IMR-90 (cell line): Measurements from ENCODE around the gene HENMT1. TPM values are rescaled to one million over a fixed set of nuclear protein-coding genes. Genes with fewer than 3 reads are reported as not detected.

Source experiments
- ATAC-seq: fragments of 200-7000 bp; cut with Tn5 transposase; 2 replicates; pipeline ENCODE4 v1.9.1; 2020; ENCODE audit warnings: low read depth, mild to moderate bottlenecking, moderate library complexity
- BruUV-seq: library from RNA; stranded (reverse); fragments of 400-500 nt; replicated peaks from 2 replicates; lab custom pipeline; 2021; lab: Mats Ljungman, UMichigan
- CTCF ChIA-PET: fragments of 300-600 bp; formaldehyde crosslinking; extraction: SDS; loops from one replicate; lab custom pipeline; 2021; ENCODE audit warnings: antibody characterized with exemption; lab: Yijun Ruan, JAX
- POLR2A ChIA-PET: fragments of 300-600 bp; sonication (Branson Sonifier 250); formaldehyde crosslinking; loops from one replicate; lab custom pipeline; 2022; ENCODE audit warnings: antibody characterized with exemption; ENCODE audit not compliant: unreplicated experiment; lab: Charles Lee
- DNase-seq: peaks from one replicate; pipeline ENCODE4 v3.0.0; 2013
- H2AFZ ChIP-seq: replicated peaks from 2 replicates; pipeline ENCODE3; 2013; ENCODE audit warnings: low read length, mild to moderate bottlenecking; ENCODE audit not compliant: poor library complexity
- H2AK5ac ChIP-seq: 2 replicates; pipeline ENCODE4 v1.6.1; 2013; ENCODE audit warnings: low read depth, low read length, inconsistent platforms
- H2AK9ac ChIP-seq: replicated peaks from 2 replicates; pipeline ENCODE3; 2013; ENCODE audit warnings: mild to moderate bottlenecking, low read depth, low read length, moderate library complexity; ENCODE audit not compliant: poor library complexity
- H2BK120ac ChIP-seq: 2 replicates; pipeline ENCODE4 v1.6.1; 2013; ENCODE audit warnings: low read depth, low read length, inconsistent platforms
- H2BK15ac ChIP-seq: 3 replicates; pipeline ENCODE4 v1.6.1; 2013; ENCODE audit warnings: low read depth, low read length, inconsistent platforms
- H2BK20ac ChIP-seq: 2 replicates; pipeline ENCODE4 v1.6.1; 2013; ENCODE audit warnings: low read depth, mild to moderate bottlenecking, inconsistent platforms, low read length, moderate library complexity
- H2BK5ac ChIP-seq: 2 replicates; pipeline ENCODE4 v1.6.1; 2013; ENCODE audit warnings: mild to moderate bottlenecking, low read depth, low read length, inconsistent platforms; ENCODE audit not compliant: poor library complexity, severe bottlenecking
- H3K14ac ChIP-seq: replicated peaks from 2 replicates; pipeline ENCODE4 v1.6.1; 2013; ENCODE audit warnings: low read depth, low read length, inconsistent platforms
- H3K18ac ChIP-seq: 2 replicates; pipeline ENCODE4 v1.6.1; 2013; ENCODE audit warnings: low read depth, low read length, control low read depth
- H3K23ac ChIP-seq: 2 replicates; pipeline ENCODE4 v1.6.1; 2013; ENCODE audit warnings: low read depth, low read length, inconsistent platforms
- H3K27ac ChIP-seq: 2 replicates; pipeline ENCODE4 v1.5.1; 2013; ENCODE audit warnings: mild to moderate bottlenecking, control low read depth, low read length; ENCODE audit not compliant: insufficient read depth
- H3K27me3 ChIP-seq: 2 replicates; pipeline ENCODE4 v1.6.1; 2013; ENCODE audit warnings: low read length; ENCODE audit not compliant: control insufficient read depth, insufficient read depth
- H3K36me3 ChIP-seq: 2 replicates; pipeline ENCODE4 v1.6.1; 2013; ENCODE audit warnings: low read length, mixed read lengths; ENCODE audit not compliant: control insufficient read depth, insufficient read depth
- H3K4ac ChIP-seq: 2 replicates; pipeline ENCODE4 v1.6.1; 2013; ENCODE audit warnings: low read depth, low read length, inconsistent platforms
- H3K4me1 ChIP-seq: 2 replicates; pipeline ENCODE4 v1.6.1; 2013; ENCODE audit warnings: low read length, mixed read lengths; ENCODE audit not compliant: control insufficient read depth, insufficient read depth
- H3K4me2 ChIP-seq: 2 replicates; pipeline ENCODE4 v1.6.1; 2013; ENCODE audit warnings: low read depth, mild to moderate bottlenecking, control low read depth, low read length, moderate library complexity
- H3K4me3 ChIP-seq: 2 replicates; pipeline ENCODE4 v1.5.1; 2013; ENCODE audit warnings: low read depth, mild to moderate bottlenecking, control low read depth, low read length, moderate library complexity; ENCODE audit not compliant: insufficient read depth
- H3K56ac ChIP-seq: 2 replicates; pipeline ENCODE4 v1.6.1; 2013; ENCODE audit warnings: low read length, inconsistent platforms; ENCODE audit not compliant: insufficient read depth; ENCODE audit errors: extremely low read depth
- H3K79me1 ChIP-seq, 2 experiments: 2 replicates each; pipeline ENCODE4 v1.6.1; 2013; ENCODE audit warnings: low read length in 2 of 2, inconsistent platforms in 1 of 2, low read depth in 1 of 2
- H3K9ac ChIP-seq: 2 replicates; pipeline ENCODE4 v1.6.1; 2013; ENCODE audit warnings: low read depth, low read length, control low read depth
- H3K9me1 ChIP-seq: 2 replicates; pipeline ENCODE4 v1.6.1; 2013; ENCODE audit warnings: low read length, inconsistent platforms; ENCODE audit not compliant: insufficient read depth
- H3K9me3 ChIP-seq: 2 replicates; pipeline ENCODE4 v1.6.1; 2013; ENCODE audit warnings: low read length; ENCODE audit not compliant: control insufficient read depth, insufficient read depth
- H4K20me1 ChIP-seq: 2 replicates; pipeline ENCODE4 v1.6.1; 2013; ENCODE audit warnings: low read length, inconsistent platforms; ENCODE audit not compliant: insufficient read depth
- H4K5ac ChIP-seq: 2 replicates; pipeline ENCODE4 v1.6.1; 2013; ENCODE audit warnings: mild to moderate bottlenecking, low read depth, low read length, control low read depth
- H4K8ac ChIP-seq, 2 experiments: 2 replicates each; pipeline ENCODE4 v1.6.1; 2013; ENCODE audit warnings: low read depth in 2 of 2, low read length in 2 of 2, control low read depth in 1 of 2, inconsistent platforms in 1 of 2
- H4K91ac ChIP-seq: 2 replicates; pipeline ENCODE4 v1.6.1; 2013; ENCODE audit warnings: low read depth, low read length, inconsistent platforms; ENCODE audit not compliant: insufficient read depth
- BHLHE40 ChIP-seq: fragments of 150-350 bp; IDR thresholded peaks from 2 replicates; pipeline ENCODE4 v1.6.1; 2016; ENCODE audit warnings: mild to moderate bottlenecking, low read depth, low read length
- CEBPB ChIP-seq: IDR thresholded peaks from 2 replicates; pipeline ENCODE4 v1.6.1; 2012; ENCODE audit warnings: low read depth, low read length, improper control_type of control experiment
- CHD1 ChIP-seq: IDR thresholded peaks from 2 replicates; pipeline ENCODE4 v1.6.1; 2012; ENCODE audit warnings: low read depth, low read length, improper control_type of control experiment
- FOS ChIP-seq: fragments of 150-350 bp; IDR thresholded peaks from 2 replicates; pipeline ENCODE4 v1.6.1; 2016; ENCODE audit warnings: low read depth, low read length
- MAFK ChIP-seq: IDR thresholded peaks from 2 replicates; pipeline ENCODE4 v1.6.1; 2012; ENCODE audit warnings: low read depth, low read length, improper control_type of control experiment
- MAZ ChIP-seq: IDR thresholded peaks from 2 replicates; pipeline ENCODE4 v1.6.1; 2012; ENCODE audit warnings: low read depth, mild to moderate bottlenecking, low read length, improper control_type of control experiment, moderate library complexity, borderline replicate concordance
- MXI1 ChIP-seq: IDR thresholded peaks from 2 replicates; pipeline ENCODE4 v1.6.1; 2012; ENCODE audit warnings: low read depth, mild to moderate bottlenecking, low read length, moderate library complexity, borderline replicate concordance
- NFE2L2 ChIP-seq: fragments of 150-350 bp; IDR thresholded peaks from 2 replicates; pipeline ENCODE4 v1.6.1; 2016; ENCODE audit warnings: low read depth, mild to moderate bottlenecking, low read length
- POLR2A ChIP-seq: IDR thresholded peaks from 2 replicates; pipeline ENCODE4 v1.6.1; 2012; ENCODE audit warnings: mild to moderate bottlenecking, low read depth, low read length
- RAD21 ChIP-seq: IDR thresholded peaks from 2 replicates; pipeline ENCODE4 v1.6.1; 2012; ENCODE audit warnings: low read length, improper control_type of control experiment
- RCOR1 ChIP-seq: IDR thresholded peaks from 2 replicates; pipeline ENCODE4 v1.6.1; 2012; ENCODE audit warnings: mild to moderate bottlenecking, low read length, improper control_type of control experiment; ENCODE audit not compliant: insufficient replicate concordance
- RFX5 ChIP-seq: IDR thresholded peaks from 2 replicates; pipeline ENCODE4 v1.8.0; 2012; ENCODE audit warnings: low read depth, mild to moderate bottlenecking, low read length, moderate library complexity
- SMC3 ChIP-seq: fragments of 150-350 bp; IDR thresholded peaks from 2 replicates; pipeline ENCODE4 v1.6.1; 2016; ENCODE audit warnings: low read depth, mild to moderate bottlenecking, antibody characterized with exemption, low read length, moderate library complexity
- WGBS, 2 experiments: methylation state at CpG; one replicate each; pipeline versions ENCODE4 v1.1.5 to v1.1.7; 2013; ENCODE audit warnings: missing lambda C conversion rate in 2 of 2; ENCODE audit not compliant: insufficient read length in 1 of 2; ENCODE audit errors: extremely low coverage in 2 of 2; 5-methylcytosine and 5-hydroxymethylcytosine counted together
- dilution Hi-C: fragments of 300-500 bp; cut with HindIII; formaldehyde crosslinking; loops from one replicate; pipeline ENCODE4 v1.14.3; 2018; ENCODE audit warnings: low sequenced_read_pairs; ENCODE audit not compliant: unreplicated experiment
- in situ Hi-C: fragments of 300-500 bp; cut with MboI; formaldehyde crosslinking; loops from 3 replicates; pipeline ENCODE4 v1.14.3; 2019; ENCODE audit warnings: low sequenced_read_pairs, inconsistent platforms, mixed read lengths
- intact Hi-C: fragments of 100-400 bp; cut with micrococcal nuclease; formaldehyde crosslinking; loops from 2 replicates; pipeline ENCODE4 v1.10.0; 2022
- polyA plus RNA-seq, 3 experiments: library from polyadenylated mRNA; depleted of rRNA; stranded (reverse); fragments of >200 nt; gene quantifications; 2 replicates each; pipeline ENCODE4 v1.2.3, GENCODE V29; 2012; ENCODE audit warnings: low replicate concordance in 1 of 3
- total RNA-seq: library from RNA; depleted of rRNA; stranded (reverse); fragments of >200 nt; gene quantifications from 2 replicates; pipeline ENCODE4 v1.2.3, GENCODE V29; 2012
- TF ChIP-seq, protein P1 (sequence below): conservative IDR thresholded peaks from 2 replicates; pipeline ENCODE4 v1.5.1; 2012; ENCODE audit warnings: mild to moderate bottlenecking, low read depth, low read length, improper control_type of control experiment
- TF ChIP-seq, protein P2 (sequence below): fragments of 150-350 bp; IDR thresholded peaks from 2 replicates; pipeline ENCODE4 v1.6.1; 2017; ENCODE audit warnings: mild to moderate bottlenecking, antibody characterized with exemption, low read length, low read depth
- TF ChIP-seq, protein P3 (sequence below): fragments of 150-350 bp; IDR thresholded peaks from 2 replicates; pipeline ENCODE4 v1.6.1; 2016; ENCODE audit warnings: low read depth, mild to moderate bottlenecking, low read length, moderate library complexity, borderline replicate concordance

Gene HENMT1
- total and polyA plus RNA-seq, 2 of the 4 experiments (the other 2 are of a cell fraction) = 0.54 to 0.67 TPM

DNA sequence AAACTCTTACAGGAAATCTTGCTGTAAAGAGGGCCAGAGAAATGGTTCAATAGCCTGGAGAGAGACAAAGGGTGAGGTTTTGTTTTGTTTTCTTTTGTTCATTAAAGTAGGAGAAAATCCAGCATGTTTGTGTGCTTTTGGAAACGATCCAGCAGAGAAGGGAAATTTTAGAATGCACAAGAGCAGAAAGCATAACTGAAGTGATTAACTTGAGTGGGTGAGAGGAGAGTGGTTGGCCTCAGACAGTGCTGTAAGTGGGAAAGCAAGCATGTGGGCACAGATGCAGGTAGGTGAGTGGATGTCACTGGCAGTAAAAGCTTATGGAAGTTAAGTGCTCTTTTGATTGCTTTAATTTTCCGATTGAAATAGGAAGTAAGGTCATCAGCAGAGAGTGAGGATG is 50.8 kb downstream of the HENMT1 start:
- Histone ChIP-seq H2AK9ac (no peak overlapping the region), H2AFZ (no peak overlapping the region), H2BK120ac (no peak overlapping the region), H3K79me1 (no peaks in the 10 kb centered on the region), H3K18ac (no peak overlapping the region), H3K56ac (no peak overlapping the region), H3K27me3 (no peaks in the 10 kb centered on the region), H3K4ac (no peak overlapping the region), H2BK15ac (no peak overlapping the region), H3K14ac (no peak overlapping the region), H4K5ac (no peak overlapping the region), H3K27ac (no peak overlapping the region), H3K9me1 (no peaks in the 10 kb centered on the region), H3K36me3 (0 out of 2 replicates have a peak, but pooled peaks cover 1% of the 10 kb centered on the region), H4K91ac (no peak overlapping the region), H2AK5ac (no peak overlapping the region), H3K23ac (no peak overlapping the region), H3K4me1 (no peaks in the 10 kb centered on the region), H3K9me3 (no peaks in the 10 kb centered on the region), H4K8ac (no peak overlapping the region), H3K4me2 (no peak overlapping the region), H3K4me3 (no peak overlapping the region), H3K9ac (no peak overlapping the region), H2BK5ac (no peak overlapping the region), H4K20me1 (no peaks in the 10 kb centered on the region), H2BK20ac (no peak overlapping the region)
- TF ChIP-seq POLR2A (no peak), BHLHE40 (no peak), RAD21 (no peak), CHD1 (no peak), FOS (no peak), RCOR1 (no peak), CEBPB (no peak), SMC3 (no peak), NFE2L2 (no peak), RFX5 (no peak), MAZ (no peak), MXI1 (no peak), MAFK (no peak)
- TF ChIP-seq, protein P1, sequence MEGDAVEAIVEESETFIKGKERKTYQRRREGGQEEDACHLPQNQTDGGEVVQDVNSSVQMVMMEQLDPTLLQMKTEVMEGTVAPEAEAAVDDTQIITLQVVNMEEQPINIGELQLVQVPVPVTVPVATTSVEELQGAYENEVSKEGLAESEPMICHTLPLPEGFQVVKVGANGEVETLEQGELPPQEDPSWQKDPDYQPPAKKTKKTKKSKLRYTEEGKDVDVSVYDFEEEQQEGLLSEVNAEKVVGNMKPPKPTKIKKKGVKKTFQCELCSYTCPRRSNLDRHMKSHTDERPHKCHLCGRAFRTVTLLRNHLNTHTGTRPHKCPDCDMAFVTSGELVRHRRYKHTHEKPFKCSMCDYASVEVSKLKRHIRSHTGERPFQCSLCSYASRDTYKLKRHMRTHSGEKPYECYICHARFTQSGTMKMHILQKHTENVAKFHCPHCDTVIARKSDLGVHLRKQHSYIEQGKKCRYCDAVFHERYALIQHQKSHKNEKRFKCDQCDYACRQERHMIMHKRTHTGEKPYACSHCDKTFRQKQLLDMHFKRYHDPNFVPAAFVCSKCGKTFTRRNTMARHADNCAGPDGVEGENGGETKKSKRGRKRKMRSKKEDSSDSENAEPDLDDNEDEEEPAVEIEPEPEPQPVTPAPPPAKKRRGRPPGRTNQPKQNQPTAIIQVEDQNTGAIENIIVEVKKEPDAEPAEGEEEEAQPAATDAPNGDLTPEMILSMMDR = no peak
- TF ChIP-seq, protein P2, sequence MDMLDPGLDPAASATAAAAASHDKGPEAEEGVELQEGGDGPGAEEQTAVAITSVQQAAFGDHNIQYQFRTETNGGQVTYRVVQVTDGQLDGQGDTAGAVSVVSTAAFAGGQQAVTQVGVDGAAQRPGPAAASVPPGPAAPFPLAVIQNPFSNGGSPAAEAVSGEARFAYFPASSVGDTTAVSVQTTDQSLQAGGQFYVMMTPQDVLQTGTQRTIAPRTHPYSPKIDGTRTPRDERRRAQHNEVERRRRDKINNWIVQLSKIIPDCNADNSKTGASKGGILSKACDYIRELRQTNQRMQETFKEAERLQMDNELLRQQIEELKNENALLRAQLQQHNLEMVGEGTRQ = no peak
- TF ChIP-seq, protein P3, sequence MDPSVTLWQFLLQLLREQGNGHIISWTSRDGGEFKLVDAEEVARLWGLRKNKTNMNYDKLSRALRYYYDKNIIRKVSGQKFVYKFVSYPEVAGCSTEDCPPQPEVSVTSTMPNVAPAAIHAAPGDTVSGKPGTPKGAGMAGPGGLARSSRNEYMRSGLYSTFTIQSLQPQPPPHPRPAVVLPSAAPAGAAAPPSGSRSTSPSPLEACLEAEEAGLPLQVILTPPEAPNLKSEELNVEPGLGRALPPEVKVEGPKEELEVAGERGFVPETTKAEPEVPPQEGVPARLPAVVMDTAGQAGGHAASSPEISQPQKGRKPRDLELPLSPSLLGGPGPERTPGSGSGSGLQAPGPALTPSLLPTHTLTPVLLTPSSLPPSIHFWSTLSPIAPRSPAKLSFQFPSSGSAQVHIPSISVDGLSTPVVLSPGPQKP = no peak
- ChIA-PET CTCF (no interaction called here), POLR2A (no interaction called here)
- in situ Hi-C loops (no loop called here), dilution Hi-C loops (no loop called here), intact Hi-C loops (no loop called here)
- DNase-seq (no peak), ATAC-seq (no peak)
- no TSS peak for BruUV-seq
- WGBS, 2 experiments = 78% methylated on average over 1 of the region's 2 CpGs; no CpG with 5 or more reads in 1 of the 2 experiments
